OCI-LY7 (cell line): ENCODE data around the gene STAT5B.

Source experiments
- CTCF ChIP-seq: fragments of 200-600 bp; sonication (generic); conservative IDR thresholded peaks from 2 replicates; pipeline ENCODE4 v1.5.1; 2014; ENCODE audit warnings: mild to moderate bottlenecking, antibody characterized with exemption, low read length, moderate library complexity, mixed read lengths
- EZH2phosphoT487 ChIP-seq: fragments of 200-600 bp; sonication (generic); IDR thresholded peaks from 2 replicates; pipeline ENCODE4 v1.6.1; 2018; ENCODE audit warnings: low read depth, borderline replicate concordance, mild to moderate bottlenecking, mixed run types, antibody characterized with exemption, low read length, moderate library complexity, mixed read lengths

GRCh38 chr17:42212382-42212781 is 63.8 kb downstream of the STAT5B start:
- no peak for TF ChIP-seq CTCF
- no peak for TF ChIP-seq EZH2phosphoT487
